Kidney (tissue), 14 donors: ENCODE results near the gene CNOT6. TPM values are rescaled to one million over a fixed set of nuclear protein-coding genes. Genes with fewer than 3 reads are reported as not detected.

Experiments
- DNase-seq, 5 donors: peaks; one replicate each; pipeline ENCODE4 v3.0.0-alpha.2; 2013 to 2020
- FAIRE-seq: peaks from 2 replicates; lab custom pipeline; 2012; peaks lifted over from hg19 to GRCh38; lab: Jason Lieb, UNC
- H3K27ac ChIP-seq, 2 donors: one replicate each; pipeline ENCODE4 v1.7.0; 2013; ENCODE audit warnings: low read depth in 2 of 2, low read length in 2 of 2, inconsistent platforms in 1 of 2
- H3K27me3 ChIP-seq: one replicate; pipeline ENCODE4 v1.7.1; 2013; ENCODE audit warnings: low read length, inconsistent platforms; ENCODE audit not compliant: control insufficient read depth, insufficient read depth
- H3K36me3 ChIP-seq, 3 donors: one replicate each; pipeline versions ENCODE4 v1.7.0 to v1.7.1; 2013; ENCODE audit warnings: low read length in 3 of 3, control low read depth in 1 of 3, inconsistent platforms in 1 of 3; ENCODE audit not compliant: insufficient read depth in 3 of 3, control insufficient read depth in 2 of 3
- H3K4me1 ChIP-seq, 3 donors: one replicate each; pipeline versions ENCODE4 v1.7.0 to v1.7.1; 2013; ENCODE audit warnings: low read length in 3 of 3, inconsistent platforms in 1 of 3, low read depth in 1 of 3; ENCODE audit not compliant: control insufficient read depth in 2 of 3, insufficient read depth in 2 of 3
- H3K4me3 ChIP-seq, 3 donors: one replicate each; pipeline versions ENCODE4 v1.7.0 to v1.8.1; 2013; ENCODE audit warnings: low read length in 3 of 3, control low read depth in 1 of 3, inconsistent platforms in 1 of 3
- H3K9ac ChIP-seq, 3 donors: one replicate each; pipeline versions ENCODE4 v1.7.0 to v1.7.1; 2013; ENCODE audit warnings: low read length in 3 of 3, control low read depth in 1 of 3, inconsistent platforms in 1 of 3
- H3K9me3 ChIP-seq, 3 donors: one replicate each; pipeline versions ENCODE4 v1.7.0 to v1.7.1; 2013; ENCODE audit warnings: low read length in 3 of 3, control low read depth in 1 of 3, inconsistent platforms in 1 of 3; ENCODE audit not compliant: control insufficient read depth in 2 of 3, insufficient read depth in 1 of 3
- intact Hi-C: fragments of 100-400 bp; cut with DNase I; formaldehyde crosslinking; loops from one replicate; pipeline ENCODE4 v1.11.1; 2022
- polyA plus RNA-seq: library from polyadenylated mRNA; stranded (reverse); fragments of 350-450 nt; fragmentation: Illumina TruSeq; extraction: RNeasy Lipid Tissue Mini Kit (QIAGEN cat#74804); gene quantifications from one replicate; pipeline ENCODE4 v1.2.3, GENCODE V29; 2014; ENCODE audit warnings: low read depth, low replicate concordance; ENCODE audit not compliant: insufficient read depth
- total RNA-seq: library from RNA; stranded (reverse); fragmentation: NEBNext Ultra II Directional; extraction: Animal tissue kit (Norgen Biotek cat#: 25700); gene quantifications from one replicate; pipeline ENCODE4 v1.2.1, GENCODE V29; 2021
- TF ChIP-seq, protein P1 (sequence below): IDR thresholded peaks from 3 replicates; pipeline ENCODE4 v1.5.1; 2012; ENCODE audit warnings: mild to moderate bottlenecking, moderate library complexity, borderline replicate concordance; ENCODE audit not compliant: insufficient read depth; ENCODE audit errors: extremely low read depth
- donor health status: control.
- donor health status: control.
- donor health status: control.
- donor health status: control.
- donor health status: control.
- donor health status: DM: yes; HTN: yes; CAD: no.
- donor health status: Normal renal cell carcinoma (clear cell type).

CNOT6 gene
- total and polyA plus RNA-seq, 2 donors from 2014 or later = 5.9 to 25.7 TPM

- FAIRE-seq = no peak
- H3K4me1 ChIP-seq = no peaks in the 10 kb centered on the region
- no peak overlapping the region for H3K4me3 ChIP-seq
- peak in 4 of 5 donors; percentile 75 to 84 (median 82) for DNase-seq
- H3K9me3 ChIP-seq = no peaks in the 10 kb centered on the region
- H3K36me3 ChIP-seq = no peaks in the 10 kb centered on the region
- no peaks in the 10 kb centered on the region for H3K27me3 ChIP-seq
- TF ChIP-seq, protein P1, sequence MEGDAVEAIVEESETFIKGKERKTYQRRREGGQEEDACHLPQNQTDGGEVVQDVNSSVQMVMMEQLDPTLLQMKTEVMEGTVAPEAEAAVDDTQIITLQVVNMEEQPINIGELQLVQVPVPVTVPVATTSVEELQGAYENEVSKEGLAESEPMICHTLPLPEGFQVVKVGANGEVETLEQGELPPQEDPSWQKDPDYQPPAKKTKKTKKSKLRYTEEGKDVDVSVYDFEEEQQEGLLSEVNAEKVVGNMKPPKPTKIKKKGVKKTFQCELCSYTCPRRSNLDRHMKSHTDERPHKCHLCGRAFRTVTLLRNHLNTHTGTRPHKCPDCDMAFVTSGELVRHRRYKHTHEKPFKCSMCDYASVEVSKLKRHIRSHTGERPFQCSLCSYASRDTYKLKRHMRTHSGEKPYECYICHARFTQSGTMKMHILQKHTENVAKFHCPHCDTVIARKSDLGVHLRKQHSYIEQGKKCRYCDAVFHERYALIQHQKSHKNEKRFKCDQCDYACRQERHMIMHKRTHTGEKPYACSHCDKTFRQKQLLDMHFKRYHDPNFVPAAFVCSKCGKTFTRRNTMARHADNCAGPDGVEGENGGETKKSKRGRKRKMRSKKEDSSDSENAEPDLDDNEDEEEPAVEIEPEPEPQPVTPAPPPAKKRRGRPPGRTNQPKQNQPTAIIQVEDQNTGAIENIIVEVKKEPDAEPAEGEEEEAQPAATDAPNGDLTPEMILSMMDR = no peak
- H3K9ac ChIP-seq = no peak overlapping the region
- intact Hi-C loops = no loop called here
- no peak overlapping the region for H3K27ac ChIP-seq
Measured at GRCh38 chr5:180613188-180613813, 119.1 kb downstream of the CNOT6 start.

- no peak for FAIRE-seq
- H3K4me3 ChIP-seq = no peak overlapping the region
- H3K36me3 ChIP-seq = no peaks in the 10 kb centered on the region
- no peaks in the 10 kb centered on the region for H3K9me3 ChIP-seq
- TF ChIP-seq, protein P1 = no peak
- peaks cover 0 to 2% (median 0%) of the 10 kb centered on the region in 3 donors for H3K4me1 ChIP-seq
- no peaks in the 10 kb centered on the region for H3K27me3 ChIP-seq
- no peak overlapping the region for H3K27ac ChIP-seq
- intact Hi-C loops = no loop called here
- DNase-seq = no peak
- H3K9ac ChIP-seq = no peak overlapping the region
Measured at GRCh38 chr5:180613814-180614188, 119.6 kb downstream of the CNOT6 start.

GRCh38 chr5:180618487-180618828 is 124.3 kb downstream of the CNOT6 start:
- Histone ChIP-seq H3K4me1 (peaks cover 0 to 2% (median 0%) of the 10 kb centered on the region in 3 donors), H3K36me3 (no peaks in the 10 kb centered on the region), H3K9ac (no peak overlapping the region), H3K9me3 (no peaks in the 10 kb centered on the region), H3K4me3 (no peak overlapping the region), H3K27ac (no peak overlapping the region), H3K27me3 (no peaks in the 10 kb centered on the region)
- DNase-seq = no peak
- no peak for FAIRE-seq
- intact Hi-C loops = no loop called here
- TF ChIP-seq, protein P1 = no peak
